BJ (cell line): ENCODE measurements around the gene ACHE. TPM values are rescaled to one million over a fixed set of nuclear protein-coding genes. Genes with fewer than 3 reads are reported as not detected.
"Not testable (repeated sequence)": the region's sequence is repeated elsewhere in the genome, so short reads cannot be mapped to it uniquely, and the experiment has no call there.

ENCODE experiments used
- CTCF ChIA-PET: fragments of 350-600 bp; formaldehyde crosslinking; extraction: SDS; loops from one replicate; lab custom pipeline; 2021; ENCODE audit warnings: antibody characterized with exemption, inconsistent platforms; lab: Yijun Ruan, JAX
- POLR2A ChIA-PET: fragments of 300-600 bp; sonication (Branson Sonifier 250); formaldehyde crosslinking; extraction: SDS; loops from one replicate; lab custom pipeline; 2021; ENCODE audit warnings: antibody characterized with exemption; lab: Charles Lee
- DNase-seq: peaks from one replicate; pipeline ENCODE4 v3.0.0-alpha.2; 2011; ENCODE audit warnings: low read depth
- H3K27me3 ChIP-seq: 2 replicates; pipeline ENCODE4 v1.6.0; 2011; ENCODE audit warnings: low read length; ENCODE audit not compliant: control insufficient read depth, insufficient read depth
- H3K36me3 ChIP-seq: 2 replicates; pipeline ENCODE4 v1.5.1; 2011; ENCODE audit warnings: low read length; ENCODE audit not compliant: control insufficient read depth, insufficient read depth
- H3K4me3 ChIP-seq: 2 replicates; pipeline ENCODE4 v1.5.1; 2011; ENCODE audit warnings: low read depth, mild to moderate bottlenecking, control low read depth, low read length
- polyA minus RNA-seq: library from RNA; depleted of rRNA, polyadenylated mRNA; stranded (reverse); fragments of >200 nt; gene quantifications from 2 replicates; pipeline ENCODE4 v1.2.3, GENCODE V29; 2011; rRNA and poly(A)+ RNA removed
- polyA plus RNA-seq: library from polyadenylated mRNA; depleted of rRNA; stranded (reverse); fragments of >200 nt; gene quantifications from 2 replicates; pipeline ENCODE4 v1.2.3, GENCODE V29; 2011; rRNA removed
- TF ChIP-seq, protein P1 (sequence below): IDR thresholded peaks from 2 replicates; pipeline ENCODE4 v1.5.1; 2011; ENCODE audit warnings: low read depth, mild to moderate bottlenecking, control low read depth, inconsistent platforms, low read length, moderate library complexity; ENCODE audit not compliant: insufficient read depth

ACHE gene
- polyA plus RNA-seq (0.05 and 0.22 TPM in 2 replicates), polyA minus RNA-seq (0.21 TPM in 1 of 2 replicates, not detected in the other)

DNA sequence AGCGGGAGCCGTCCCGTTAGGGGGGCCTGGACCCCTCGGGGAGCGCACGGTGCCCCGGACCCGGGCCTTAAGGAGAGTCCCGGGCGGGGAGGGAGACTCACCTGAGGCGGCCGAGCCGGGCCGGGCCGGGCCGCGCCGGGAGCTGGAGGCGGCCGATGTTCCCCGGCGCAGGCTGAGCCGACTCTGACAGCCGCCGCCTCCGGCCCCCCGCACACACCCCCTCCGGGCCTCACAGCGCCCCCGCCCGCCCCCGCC lies at the start of gene ACHE:
TSS of gene ACHE (minus strand) at position 188 of the 255 bp plus-strand sequence. CDS start 1,656 bp downstream, outside the sequence.
- peak within 1 kb of the TSS; percentile 37 for H3K4me3 ChIP-seq
- DNase-seq: no peak

DNA sequence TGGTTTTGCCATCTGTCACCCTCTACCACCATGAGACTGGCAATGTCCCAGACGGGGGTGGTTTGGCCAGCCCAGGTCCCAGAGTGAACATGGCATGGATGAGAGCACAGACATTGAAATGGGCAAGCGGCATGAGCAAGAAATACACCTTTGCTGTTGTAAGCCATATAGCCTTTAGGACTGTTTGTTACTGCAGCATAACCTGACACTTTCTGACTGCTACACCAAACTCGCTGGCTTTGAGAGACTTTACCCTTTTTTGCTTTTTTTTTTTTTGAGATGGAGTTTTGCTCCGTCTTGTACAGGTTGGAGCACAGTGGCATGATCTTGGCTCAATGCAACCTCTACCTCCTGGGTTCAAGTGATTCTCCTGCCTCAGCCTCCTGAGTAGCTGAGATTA lies 48.5 kb upstream of the ACHE start:
- POLR2A ChIA-PET: no interaction called here
- Histone ChIP-seq H3K4me3 (no peak overlapping the region), H3K27me3 (peaks cover 4% of the 10 kb centered on the region), H3K36me3 (no peaks in the 10 kb centered on the region)
- no peak for DNase-seq
- TF ChIP-seq, protein P1, sequence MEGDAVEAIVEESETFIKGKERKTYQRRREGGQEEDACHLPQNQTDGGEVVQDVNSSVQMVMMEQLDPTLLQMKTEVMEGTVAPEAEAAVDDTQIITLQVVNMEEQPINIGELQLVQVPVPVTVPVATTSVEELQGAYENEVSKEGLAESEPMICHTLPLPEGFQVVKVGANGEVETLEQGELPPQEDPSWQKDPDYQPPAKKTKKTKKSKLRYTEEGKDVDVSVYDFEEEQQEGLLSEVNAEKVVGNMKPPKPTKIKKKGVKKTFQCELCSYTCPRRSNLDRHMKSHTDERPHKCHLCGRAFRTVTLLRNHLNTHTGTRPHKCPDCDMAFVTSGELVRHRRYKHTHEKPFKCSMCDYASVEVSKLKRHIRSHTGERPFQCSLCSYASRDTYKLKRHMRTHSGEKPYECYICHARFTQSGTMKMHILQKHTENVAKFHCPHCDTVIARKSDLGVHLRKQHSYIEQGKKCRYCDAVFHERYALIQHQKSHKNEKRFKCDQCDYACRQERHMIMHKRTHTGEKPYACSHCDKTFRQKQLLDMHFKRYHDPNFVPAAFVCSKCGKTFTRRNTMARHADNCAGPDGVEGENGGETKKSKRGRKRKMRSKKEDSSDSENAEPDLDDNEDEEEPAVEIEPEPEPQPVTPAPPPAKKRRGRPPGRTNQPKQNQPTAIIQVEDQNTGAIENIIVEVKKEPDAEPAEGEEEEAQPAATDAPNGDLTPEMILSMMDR: no peak
- CTCF ChIA-PET: no interaction called here

More for the DNA sequence above, at the start of gene ACHE:
- Histone ChIP-seq H3K27me3 (peaks cover 13% of the 10 kb centered on the region), H3K36me3 (no peaks in the 10 kb centered on the region)
- ChIA-PET CTCF (interaction anchor here (0.6 to 3.7 kb wide), 15 partner anchors 9 to 387 kb away, joined by 3 to 40 read pairs (median 11); partner anchors contain the start of genes SRRT and TRIM56), POLR2A (interaction anchor here (0.6 kb wide), 1 partner anchor 231 kb away, joined by 3 read pairs; the partner anchor contains the start of gene SERPINE1)
- TF ChIP-seq, protein P1: no peak

DNA sequence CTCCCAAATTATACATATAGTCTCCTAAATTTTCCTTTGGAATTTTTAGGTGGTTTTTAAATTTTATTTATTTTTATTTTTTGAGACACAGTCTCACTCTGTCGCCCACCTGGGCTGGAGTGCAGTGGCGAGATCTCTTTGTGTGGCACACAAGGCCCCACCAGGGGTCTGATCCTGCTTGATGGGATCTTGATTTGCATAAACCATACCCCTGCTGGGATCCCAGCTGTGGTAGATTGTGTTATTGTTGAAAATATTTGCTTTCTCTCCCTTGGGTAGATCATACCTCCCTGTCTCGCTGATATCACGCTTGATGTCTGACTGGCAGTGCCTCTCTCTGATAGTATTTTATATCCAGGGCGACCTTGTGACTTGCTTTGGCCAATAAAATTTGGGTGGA lies 48.0 kb upstream of the ACHE start:
- no peak overlapping the region for H3K4me3 ChIP-seq
- DNase-seq: no peak
- H3K27me3 ChIP-seq: peaks cover 3% of the 10 kb centered on the region; the same call in 1 of the 2 replicates
- H3K36me3 ChIP-seq: no peaks in the 10 kb centered on the region
- TF ChIP-seq, protein P1: no peak
- ChIA-PET CTCF (no interaction called here), POLR2A (no interaction called here)

DNA sequence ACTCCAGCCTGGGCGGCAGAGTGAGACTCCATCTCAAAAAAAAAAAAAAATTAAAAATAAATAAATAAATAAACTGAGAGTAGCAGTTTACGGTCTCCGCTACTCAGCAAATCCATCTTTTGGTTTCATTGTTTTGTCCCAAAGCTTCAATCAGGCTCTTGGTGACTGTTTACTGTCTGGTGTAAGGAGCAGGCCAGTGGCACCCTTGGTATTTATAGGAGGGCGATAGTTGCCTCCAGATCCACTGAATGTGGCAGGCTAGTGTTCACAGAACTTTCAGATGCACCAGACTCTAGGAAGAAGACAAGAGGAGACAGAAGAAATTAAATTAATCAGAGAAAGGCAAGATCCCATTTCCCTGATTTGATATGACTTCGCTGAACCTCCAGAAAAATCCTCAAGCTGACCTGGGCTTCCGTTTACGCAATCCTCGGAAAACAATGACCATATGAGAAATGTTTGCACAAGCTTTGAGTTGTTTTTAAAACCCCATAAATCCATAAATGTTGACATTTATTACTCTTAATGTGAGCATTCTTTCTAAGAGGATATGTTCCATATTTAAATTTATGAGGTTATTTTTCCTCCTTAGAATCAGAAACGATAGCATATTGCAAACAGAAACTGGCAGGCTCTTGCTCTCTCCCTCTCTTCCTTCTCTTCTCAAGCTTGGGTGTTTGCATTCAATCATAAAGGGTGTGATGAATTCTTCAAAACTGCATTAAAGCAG lies 46.5 kb upstream of the ACHE start:
- Histone ChIP-seq H3K4me3 (no peak overlapping the region), H3K36me3 (no peaks in the 10 kb centered on the region), H3K27me3 (peaks cover 3% of the 10 kb centered on the region; the same call in 1 of the 2 replicates)
- POLR2A ChIA-PET: no interaction called here
- TF ChIP-seq, protein P1: no peak
- CTCF ChIA-PET: no interaction called here
- peak; percentile 27 for DNase-seq

DNA sequence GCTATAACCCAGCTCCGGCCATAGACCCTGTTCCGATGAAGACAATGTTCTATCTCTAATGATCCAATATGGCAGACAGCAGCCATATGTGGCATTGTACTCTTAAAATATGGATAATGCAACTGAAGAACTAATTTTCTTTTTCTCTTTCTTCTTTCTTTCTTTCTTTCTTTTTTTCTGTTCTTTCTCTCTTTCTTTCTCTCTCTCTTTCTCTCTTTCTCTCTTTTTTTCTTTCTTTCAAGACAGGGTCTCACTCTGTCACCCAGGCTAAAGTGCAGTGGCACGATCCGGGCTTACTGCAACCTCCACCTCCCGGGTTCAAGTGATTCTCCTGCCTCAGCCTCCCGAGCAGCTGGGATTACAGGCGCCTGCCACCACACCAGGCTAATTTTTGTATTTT lies 40.5 kb upstream of the ACHE start:
- CTCF ChIA-PET: interaction anchor here (0.6 to 1.0 kb wide), 2 partner anchors 122 to 410 kb away, joined by 3 read pairs; no protein-coding TSS in a partner anchor
- POLR2A ChIA-PET, DNase-seq, H3K36me3 ChIP-seq, H3K4me3 ChIP-seq, H3K27me3 ChIP-seq: not testable (repeated sequence)

DNA sequence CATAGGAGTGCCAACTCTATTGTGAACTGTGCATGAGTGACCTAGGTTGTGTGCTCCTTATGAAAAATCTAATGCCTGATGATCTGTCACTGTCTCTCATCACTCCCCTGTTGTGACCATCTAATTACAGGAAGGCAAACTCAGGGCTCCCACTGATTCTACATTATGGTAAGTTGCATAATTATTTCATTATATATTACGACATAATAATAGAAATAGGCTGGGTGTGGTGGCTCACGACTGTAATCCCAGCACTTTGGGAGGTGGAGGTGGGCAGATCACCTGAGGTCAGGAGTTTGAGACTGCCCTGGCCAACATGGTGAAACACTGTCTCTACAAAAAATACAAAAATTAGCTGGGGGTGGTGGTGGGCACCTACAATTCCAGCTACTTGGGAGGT lies 39.7 kb upstream of the ACHE start:
- POLR2A ChIA-PET, H3K36me3 ChIP-seq, H3K4me3 ChIP-seq, H3K27me3 ChIP-seq, DNase-seq: not testable (repeated sequence)
- CTCF ChIA-PET: interaction anchor here (1.0 kb wide), 1 partner anchor 123 kb away, joined by 3 read pairs; no protein-coding TSS in a partner anchor
